OCI-LY7 (cell line): ENCODE results near the gene PTCHD1. TPM values are rescaled to one million over a fixed set of nuclear protein-coding genes. Genes with fewer than 3 reads are reported as not detected.

ENCODE experiments used
- BruUV-seq: library from RNA; stranded (reverse); fragments of 400-500 nt; replicated peaks from 2 replicates; lab custom pipeline; 2021; lab: Mats Ljungman, UMichigan
- CTCF ChIA-PET: fragments of 300-600 bp; sonication (Branson Sonifier 250); formaldehyde crosslinking; loops from one replicate; lab custom pipeline; 2022; ENCODE audit warnings: antibody characterized with exemption; ENCODE audit not compliant: unreplicated experiment; lab: Charles Lee
- POLR2A ChIA-PET: fragments of 300-600 bp; sonication (Branson Sonifier 250); formaldehyde crosslinking; loops from one replicate; lab custom pipeline; 2022; ENCODE audit warnings: antibody characterized with exemption; lab: Charles Lee
- DNase-seq: peaks from one replicate; pipeline ENCODE4 v3.0.0-alpha.2; 2015; ENCODE audit warnings: low spot score
- H2AFZ ChIP-seq: fragments of 200-600 bp; sonication (generic), shearing (Covaris generic); 2 replicates; pipeline ENCODE4 v1.6.1; 2014; ENCODE audit warnings: mild to moderate bottlenecking, antibody characterized with exemption, low read length, moderate library complexity
- H3K27ac ChIP-seq: fragments of 200-600 bp; sonication (generic); 2 replicates; pipeline ENCODE4 v1.5.1; 2014; ENCODE audit warnings: mixed run types, low read depth, mild to moderate bottlenecking, moderate library complexity, low read length, inconsistent platforms; ENCODE audit not compliant: poor library complexity, severe bottlenecking
- H3K36me3 ChIP-seq: fragments of 200-600 bp; sonication (generic); 2 replicates; pipeline ENCODE4 v1.6.1; 2014; ENCODE audit warnings: mild to moderate bottlenecking, antibody characterized with exemption, low read length, moderate library complexity, mixed read lengths; ENCODE audit not compliant: insufficient read depth
- H3K4me1 ChIP-seq: fragments of 200-600 bp; sonication (generic); 2 replicates; pipeline ENCODE4 v1.5.1; 2014; ENCODE audit warnings: mild to moderate bottlenecking, low read length; ENCODE audit not compliant: insufficient read depth, poor library complexity, severe bottlenecking
- H3K4me2 ChIP-seq: fragments of 200-600 bp; sonication (generic); 2 replicates; pipeline ENCODE4 v1.6.1; 2014; ENCODE audit warnings: mild to moderate bottlenecking, low read length
- H3K4me3 ChIP-seq: fragments of 200-600 bp; sonication (generic); 2 replicates; pipeline ENCODE4 v1.5.1; 2014; ENCODE audit warnings: mild to moderate bottlenecking, low read depth, low read length; ENCODE audit not compliant: poor library complexity, severe bottlenecking
- H3K79me2 ChIP-seq: fragments of 200-600 bp; sonication (generic); 2 replicates; pipeline ENCODE4 v1.6.1; 2016; ENCODE audit warnings: low read depth, mild to moderate bottlenecking, low read length, moderate library complexity, mixed read lengths; ENCODE audit not compliant: insufficient read depth
- H3K9me2 ChIP-seq: fragments of 200-600 bp; sonication (generic); 2 replicates; pipeline ENCODE4 v1.6.1; 2016; ENCODE audit warnings: mild to moderate bottlenecking, low read length, mixed read lengths; ENCODE audit not compliant: insufficient read depth
- H3K9me3 ChIP-seq: fragments of 200-600 bp; sonication (generic); 2 replicates; pipeline ENCODE4 v1.6.1; 2014; ENCODE audit warnings: mild to moderate bottlenecking, mixed run types, low read length, mixed read lengths
- H4K20me1 ChIP-seq: fragments of 200-600 bp; sonication (generic); 2 replicates; pipeline ENCODE4 v1.6.1; 2014; ENCODE audit warnings: mild to moderate bottlenecking, antibody characterized with exemption, low read length, moderate library complexity, mixed read lengths; ENCODE audit not compliant: insufficient read depth
- EZH2phosphoT487 ChIP-seq: fragments of 200-600 bp; sonication (generic); IDR thresholded peaks from 2 replicates; pipeline ENCODE4 v1.6.1; 2018; ENCODE audit warnings: low read depth, borderline replicate concordance, mild to moderate bottlenecking, mixed run types, antibody characterized with exemption, low read length, moderate library complexity, mixed read lengths
- intact Hi-C: fragments of 100-400 bp; cut with micrococcal nuclease; formaldehyde crosslinking; loops from one replicate; pipeline ENCODE4 v1.10.0; 2022; ENCODE audit not compliant: unreplicated experiment
- total RNA-seq, 2 experiments: library from RNA; depleted of rRNA in 1 of 2; stranded (reverse); fragments of >200 nt in 1 of 2; shearing (Covaris generic) in 1 of 2; gene quantifications; 2 replicates each; pipeline ENCODE4 v1.2.3, GENCODE V29; 2014 to 2022
- TF ChIP-seq, protein P1 (sequence below): fragments of 200-600 bp; sonication (generic); conservative IDR thresholded peaks from 2 replicates; pipeline ENCODE4 v1.5.1; 2014; ENCODE audit warnings: mild to moderate bottlenecking, antibody characterized with exemption, low read length, moderate library complexity, mixed read lengths

PTCHD1 gene
- total RNA-seq, 2 experiments from 2014 or later: not detected

DNA sequence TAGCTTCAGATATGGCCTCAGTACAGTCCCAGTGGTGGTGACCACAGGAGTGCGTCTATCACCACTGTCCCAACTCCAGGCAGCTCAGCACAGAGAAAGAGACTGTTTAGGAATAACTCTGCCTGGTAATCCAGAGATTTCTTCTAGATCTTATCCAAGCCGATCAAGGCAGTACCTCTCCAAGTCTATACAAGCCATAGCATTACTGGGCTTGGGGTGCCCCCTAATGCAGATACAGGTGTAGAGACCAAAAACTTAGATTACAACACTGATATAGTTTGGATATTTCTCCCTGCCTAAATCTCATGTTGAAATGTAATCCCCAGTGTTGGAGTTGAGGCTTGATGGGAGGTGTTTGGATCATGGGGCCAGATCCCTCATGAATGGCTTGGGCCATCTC is 100.9 kb downstream of the PTCHD1 start:
- CTCF ChIA-PET: no interaction called here
- intact Hi-C loops: no loop called here

DNA sequence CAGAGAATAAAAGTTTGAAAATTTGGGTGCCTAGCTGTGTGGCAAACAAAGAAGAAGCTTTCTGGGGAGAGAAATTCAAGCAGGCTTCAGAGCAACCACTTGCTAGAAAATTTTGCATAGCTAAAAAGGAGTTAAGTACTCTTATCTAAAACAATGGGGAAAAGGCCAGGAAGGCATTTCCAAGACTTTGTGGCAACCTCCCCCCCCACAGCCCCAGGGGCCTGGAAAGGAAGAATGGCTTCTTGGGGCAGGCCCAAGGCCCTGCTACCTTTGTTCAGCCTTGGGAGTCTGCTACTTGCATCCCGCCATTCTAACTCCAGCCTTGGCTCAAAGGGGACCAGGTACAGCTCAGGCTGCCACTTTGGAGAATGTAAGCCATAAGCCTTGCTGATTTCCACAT is 102.2 kb downstream of the PTCHD1 start:
- no peak overlapping the region for H2AFZ ChIP-seq
- no peak overlapping the region for H3K4me3 ChIP-seq
- H3K36me3 ChIP-seq: no peaks in the 10 kb centered on the region
- no TSS peak for BruUV-seq
- H3K4me2 ChIP-seq: no peak overlapping the region
- DNase-seq: no peak
- no peaks in the 10 kb centered on the region for H3K9me2 ChIP-seq
- no peaks in the 10 kb centered on the region for H4K20me1 ChIP-seq
- no peak overlapping the region for H3K27ac ChIP-seq
- TF ChIP-seq EZH2phosphoT487: no peak
- no peaks in the 10 kb centered on the region for H3K9me3 ChIP-seq
- H3K4me1 ChIP-seq: no peaks in the 10 kb centered on the region
- CTCF ChIA-PET: no interaction called here
- intact Hi-C loops: no loop called here
- H3K79me2 ChIP-seq: no peaks in the 10 kb centered on the region
- POLR2A ChIA-PET: no interaction called here

More for the DNA sequence above, 100.9 kb downstream of the PTCHD1 start:
- TF ChIP-seq EZH2phosphoT487: no peak
- TF ChIP-seq, protein P1, sequence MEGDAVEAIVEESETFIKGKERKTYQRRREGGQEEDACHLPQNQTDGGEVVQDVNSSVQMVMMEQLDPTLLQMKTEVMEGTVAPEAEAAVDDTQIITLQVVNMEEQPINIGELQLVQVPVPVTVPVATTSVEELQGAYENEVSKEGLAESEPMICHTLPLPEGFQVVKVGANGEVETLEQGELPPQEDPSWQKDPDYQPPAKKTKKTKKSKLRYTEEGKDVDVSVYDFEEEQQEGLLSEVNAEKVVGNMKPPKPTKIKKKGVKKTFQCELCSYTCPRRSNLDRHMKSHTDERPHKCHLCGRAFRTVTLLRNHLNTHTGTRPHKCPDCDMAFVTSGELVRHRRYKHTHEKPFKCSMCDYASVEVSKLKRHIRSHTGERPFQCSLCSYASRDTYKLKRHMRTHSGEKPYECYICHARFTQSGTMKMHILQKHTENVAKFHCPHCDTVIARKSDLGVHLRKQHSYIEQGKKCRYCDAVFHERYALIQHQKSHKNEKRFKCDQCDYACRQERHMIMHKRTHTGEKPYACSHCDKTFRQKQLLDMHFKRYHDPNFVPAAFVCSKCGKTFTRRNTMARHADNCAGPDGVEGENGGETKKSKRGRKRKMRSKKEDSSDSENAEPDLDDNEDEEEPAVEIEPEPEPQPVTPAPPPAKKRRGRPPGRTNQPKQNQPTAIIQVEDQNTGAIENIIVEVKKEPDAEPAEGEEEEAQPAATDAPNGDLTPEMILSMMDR: no peak
- Histone ChIP-seq H3K9me3 (no peaks in the 10 kb centered on the region), H3K79me2 (no peaks in the 10 kb centered on the region), H3K4me1 (no peaks in the 10 kb centered on the region), H3K27ac (no peak overlapping the region), H3K36me3 (no peaks in the 10 kb centered on the region), H3K9me2 (no peaks in the 10 kb centered on the region), H3K4me2 (no peak overlapping the region), H4K20me1 (no peaks in the 10 kb centered on the region), H3K4me3 (no peak overlapping the region), H2AFZ (no peak overlapping the region)
- POLR2A ChIA-PET: no interaction called here
- DNase-seq: no peak
- BruUV-seq: no TSS peak

DNA sequence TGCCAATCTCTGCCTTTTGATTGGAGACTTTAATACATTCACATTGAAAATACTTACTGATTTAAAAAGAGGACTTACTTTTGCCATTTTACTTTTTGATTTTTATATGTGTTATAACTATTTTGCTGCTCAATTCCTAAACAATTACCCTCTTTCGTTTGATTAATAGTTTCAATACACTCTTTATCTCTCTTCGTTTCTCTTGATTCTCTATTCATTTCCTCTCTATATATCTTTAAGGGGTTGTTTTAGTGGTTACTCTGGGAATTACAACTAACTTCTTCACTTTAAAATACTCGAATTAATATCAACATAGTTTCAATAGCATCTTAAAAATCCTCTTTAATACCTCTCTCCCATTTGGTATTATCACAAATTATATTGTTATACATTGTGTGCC is 116.6 kb downstream of the PTCHD1 start:
- intact Hi-C loops: no loop called here
- Histone ChIP-seq H3K4me3 (no peak overlapping the region), H3K79me2 (no peaks in the 10 kb centered on the region), H3K9me2 (no peaks in the 10 kb centered on the region), H3K4me2 (no peak overlapping the region), H4K20me1 (no peaks in the 10 kb centered on the region), H2AFZ (no peak overlapping the region), H3K27ac (no peak overlapping the region), H3K36me3 (no peaks in the 10 kb centered on the region), H3K9me3 (no peaks in the 10 kb centered on the region), H3K4me1 (no peaks in the 10 kb centered on the region)
- ChIA-PET CTCF (no interaction called here), POLR2A (no interaction called here)
- TF ChIP-seq, protein P1: peak; percentile 34
- TF ChIP-seq EZH2phosphoT487: no peak
- BruUV-seq: no TSS peak
- no peak for DNase-seq
